ENCODE data around the gene HSPA12B. TPM values are rescaled to one million over a fixed set of nuclear protein-coding genes. Genes with fewer than 3 reads are reported as not detected.

HSPA12B gene
- total RNA-seq, 1 donor from 2014 or later, result not detected

DNA sequence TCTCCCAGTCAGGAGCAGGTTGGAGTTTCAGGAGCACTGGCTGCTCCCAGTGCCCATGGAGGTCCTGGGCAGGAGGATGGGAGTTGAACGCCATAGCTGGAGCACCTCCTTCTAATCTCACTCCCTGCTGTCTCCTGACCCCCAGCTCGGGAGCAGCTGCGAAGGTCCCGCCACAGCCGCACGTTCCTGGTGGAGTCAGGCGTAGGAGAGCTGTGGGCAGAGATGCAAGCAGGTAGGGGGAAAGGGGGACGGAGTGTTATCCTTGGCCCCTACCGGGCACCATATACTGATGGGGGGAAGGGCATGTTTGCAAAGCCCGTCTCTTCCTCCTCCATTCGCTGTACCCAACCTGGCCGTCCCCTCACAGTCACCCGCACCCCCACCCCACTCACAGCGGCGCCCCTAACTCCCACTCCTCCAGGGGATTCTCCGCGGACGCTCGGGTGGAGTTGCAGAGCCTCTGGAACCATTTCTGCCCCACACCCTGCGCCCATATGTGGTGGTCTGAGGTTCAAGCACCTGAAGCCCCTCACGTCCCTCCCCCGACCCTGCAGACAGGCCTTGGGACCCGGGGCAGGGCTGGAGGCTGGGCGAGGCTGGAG lies 16.7 kb downstream of the HSPA12B start:
- DNase-seq (ENCODE audit: low read depth), result no peak

DNA sequence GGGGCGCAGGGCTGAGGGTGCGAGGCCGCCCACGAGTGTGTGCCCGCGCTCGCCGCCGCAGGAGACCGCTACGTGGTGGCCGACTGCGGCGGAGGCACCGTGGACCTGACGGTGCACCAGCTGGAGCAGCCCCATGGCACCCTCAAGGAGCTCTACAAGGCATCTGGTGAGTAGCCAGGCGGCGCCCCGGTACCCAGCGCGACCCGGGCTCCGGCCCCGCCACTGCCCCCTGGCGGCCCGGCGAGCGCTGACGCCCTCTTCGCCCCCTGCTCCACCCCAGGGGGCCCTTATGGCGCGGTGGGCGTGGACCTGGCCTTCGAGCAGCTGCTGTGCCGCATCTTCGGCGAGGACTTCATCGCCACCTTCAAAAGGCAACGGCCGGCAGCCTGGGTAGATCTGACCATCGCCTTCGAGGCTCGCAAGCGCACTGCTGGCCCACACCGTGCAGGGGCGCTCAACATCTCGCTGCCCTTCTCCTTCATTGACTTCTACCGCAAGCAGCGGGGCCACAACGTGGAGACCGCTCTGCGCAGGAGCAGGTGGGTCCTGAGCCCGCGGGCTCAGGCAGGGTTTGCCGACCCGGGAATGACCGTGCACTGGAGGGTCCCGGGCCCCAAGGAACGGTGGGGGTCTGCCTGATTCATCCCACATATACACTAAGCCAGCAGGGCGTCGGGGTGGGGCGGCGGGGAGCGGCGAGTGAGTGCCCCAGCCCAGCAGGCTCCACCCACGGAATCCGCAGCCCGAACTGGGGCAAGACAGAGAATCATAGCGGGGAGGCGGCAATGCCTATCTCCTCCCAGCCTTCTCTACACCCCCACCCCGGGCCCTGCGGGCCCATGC lies 17.4 kb downstream of the HSPA12B start:
- no peak for DNase-seq (ENCODE audit: low read depth)

DNA sequence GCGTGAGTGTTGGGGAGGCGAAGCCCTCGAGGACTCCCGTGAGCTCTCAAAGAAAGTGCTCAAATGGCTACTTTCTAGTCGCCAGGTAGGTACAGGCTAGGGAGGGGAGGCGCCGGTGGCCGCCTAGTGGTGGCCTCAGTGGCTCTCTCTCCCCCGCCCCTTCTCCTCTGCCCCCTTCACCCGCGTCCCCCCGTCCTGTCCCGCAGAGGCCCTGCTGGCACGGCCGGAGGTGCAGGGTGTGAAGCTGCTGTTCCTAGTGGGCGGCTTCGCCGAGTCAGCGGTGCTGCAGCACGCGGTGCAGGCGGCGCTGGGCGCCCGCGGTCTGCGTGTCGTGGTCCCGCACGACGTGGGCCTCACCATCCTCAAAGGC lies 18.8 kb downstream of the HSPA12B start:
- DNase-seq (ENCODE audit: low read depth), result no peak

DNA sequence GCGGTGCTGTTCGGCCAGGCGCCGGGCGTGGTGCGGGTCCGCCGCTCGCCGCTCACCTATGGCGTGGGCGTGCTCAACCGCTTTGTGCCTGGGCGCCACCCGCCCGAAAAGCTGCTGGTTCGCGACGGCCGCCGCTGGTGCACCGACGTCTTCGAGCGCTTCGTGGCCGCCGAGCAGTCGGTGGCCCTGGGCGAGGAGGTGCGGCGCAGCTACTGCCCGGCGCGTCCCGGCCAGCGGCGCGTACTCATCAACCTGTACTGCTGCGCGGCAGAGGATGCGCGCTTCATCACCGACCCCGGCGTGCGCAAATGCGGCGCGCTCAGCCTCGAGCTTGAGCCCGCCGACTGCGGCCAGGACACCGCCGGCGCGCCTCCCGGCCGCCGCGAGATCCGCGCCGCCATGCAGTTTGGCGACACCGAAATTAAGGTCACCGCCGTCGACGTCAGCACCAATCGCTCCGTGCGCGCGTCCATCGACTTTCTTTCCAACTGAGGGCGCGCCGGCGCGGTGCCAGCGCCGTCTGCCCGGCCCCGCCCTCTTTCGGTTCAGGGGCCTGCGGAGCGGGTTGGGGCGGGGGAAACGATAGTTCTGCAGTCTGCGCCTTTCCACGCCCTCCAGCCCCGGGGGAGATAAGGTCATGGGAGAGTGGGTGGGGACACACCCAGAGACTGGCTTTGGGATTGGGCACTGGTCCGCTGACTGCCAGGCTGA lies 19.3 kb downstream of the HSPA12B start:
- DNase-seq (ENCODE audit: low read depth), result no peak

- no peak for DNase-seq (ENCODE audit: low read depth)
These were observed 19.9 kb downstream of the HSPA12B start for GRCh38 chr20:3752386-3752759.

DNA sequence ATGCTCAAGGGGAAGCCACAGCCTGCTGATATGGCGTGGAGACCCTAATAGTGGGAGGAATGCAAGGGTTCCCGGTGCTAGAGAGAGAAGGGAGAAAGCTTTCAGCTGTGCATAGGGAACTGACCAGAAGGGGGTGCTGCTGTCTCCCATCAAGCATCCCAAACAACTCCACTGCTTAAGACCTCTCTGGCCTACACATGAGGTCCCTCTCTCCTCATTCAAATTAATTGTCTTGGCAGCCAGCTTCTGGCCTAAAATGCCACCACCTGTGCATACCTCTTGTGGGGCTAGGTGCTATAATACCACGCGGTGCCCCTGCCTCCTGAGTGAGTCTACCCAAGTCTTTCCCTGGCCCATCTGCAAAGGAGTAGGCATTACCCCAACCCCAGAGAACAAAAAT lies 20.6 kb downstream of the HSPA12B start:
- peak; percentile 70 for DNase-seq (ENCODE audit: low read depth)

GRCh38 chr20:3753501-3754275 lies 21.2 kb downstream of the HSPA12B start:
- no peak for DNase-seq (ENCODE audit: low read depth)

DNA sequence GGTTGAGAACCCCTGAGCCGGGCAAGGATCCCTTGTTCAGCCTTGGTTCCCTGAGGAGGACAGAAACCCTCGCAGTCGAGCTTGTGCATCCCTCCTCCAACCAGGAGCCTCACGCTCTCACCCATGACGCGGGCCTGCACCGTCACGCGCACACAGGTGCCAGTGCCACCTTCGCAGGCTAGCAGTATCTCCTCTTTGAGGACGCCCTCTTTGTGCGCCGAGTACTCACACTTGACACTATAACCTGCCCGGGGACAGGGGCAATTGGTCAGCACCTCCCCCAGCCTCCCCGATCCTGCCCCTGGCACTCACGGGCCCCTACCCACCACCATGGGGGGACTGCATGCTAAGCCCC lies 21.8 kb downstream of the HSPA12B start:
- no peak for DNase-seq (ENCODE audit: low read depth)

DNA sequence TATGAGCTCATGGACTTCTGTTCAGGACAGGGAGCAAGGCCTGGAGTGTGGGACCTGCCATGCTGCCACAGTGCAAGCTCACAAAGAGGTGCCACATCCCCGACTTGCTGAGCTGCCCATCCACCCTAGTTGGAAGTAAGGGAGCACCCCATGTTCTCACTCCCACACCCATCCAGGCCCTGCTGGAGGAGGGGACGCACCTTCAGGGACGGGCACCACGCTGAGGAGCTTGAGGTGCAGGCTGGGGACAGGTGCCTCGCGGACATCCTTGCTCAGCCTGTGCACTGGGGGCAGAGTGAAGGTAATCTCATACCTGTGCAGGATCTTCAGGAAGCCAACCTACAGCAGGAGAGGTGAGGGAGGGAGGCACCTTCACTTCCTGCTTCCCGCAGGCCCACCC lies 22.8 kb downstream of the HSPA12B start:
- DNase-seq (ENCODE audit: low read depth), result no peak

DNA sequence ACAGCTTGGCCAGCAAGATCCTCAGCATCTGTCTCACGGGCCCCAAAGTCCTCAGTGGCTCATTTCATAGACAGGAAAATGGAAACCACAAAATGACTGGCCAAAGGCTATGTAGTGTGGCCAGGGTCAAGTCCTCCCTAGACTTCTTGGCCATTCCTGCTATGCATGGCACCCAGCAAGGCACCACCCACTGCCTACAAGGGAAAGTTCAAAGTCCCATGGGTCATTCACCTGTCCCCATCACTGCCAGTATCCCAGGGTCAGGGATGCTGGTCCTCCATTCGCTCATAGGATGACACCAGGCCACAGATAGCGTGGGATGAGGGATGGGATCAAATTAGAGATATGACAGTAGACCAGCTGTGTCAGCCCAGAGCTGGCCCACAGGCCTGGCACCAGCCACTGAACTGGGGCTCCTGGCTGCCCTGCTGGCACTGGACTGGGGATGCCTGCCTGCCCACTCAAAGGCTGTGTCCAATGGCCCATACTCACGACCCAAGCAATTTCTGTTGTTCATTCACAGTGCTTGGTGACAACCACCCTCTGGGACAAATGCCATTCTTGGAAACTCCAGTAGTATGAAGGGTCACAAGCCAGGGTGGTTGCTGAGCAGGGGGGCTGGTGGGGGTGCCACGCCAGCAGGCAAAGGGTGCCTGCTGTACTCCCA lies 23.5 kb downstream of the HSPA12B start:
- DNase-seq (ENCODE audit: low read depth), result no peak

GRCh38 chr20:3757268-3757667 lies 24.8 kb downstream of the HSPA12B start:
- DNase-seq (ENCODE audit: low read depth), result no peak

DNA sequence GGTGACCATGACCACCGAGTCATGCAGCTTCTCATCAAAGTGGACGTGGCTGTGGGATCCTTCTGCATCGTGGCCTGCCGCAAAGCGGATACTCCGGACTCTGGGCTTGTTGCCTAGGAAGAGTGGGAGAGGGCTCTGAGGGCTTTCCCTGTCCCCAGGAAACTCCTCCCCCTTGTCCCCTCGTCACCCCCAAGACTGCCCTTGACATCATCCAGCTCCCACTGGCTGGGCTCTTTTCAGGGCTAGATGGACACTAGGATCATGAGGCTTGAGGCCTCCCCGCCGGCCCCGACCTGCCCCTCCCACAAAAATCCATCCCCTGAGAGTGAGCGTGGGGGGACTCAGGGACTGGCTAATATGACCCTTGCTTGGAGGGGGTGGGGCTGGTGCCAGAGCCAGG lies 26.1 kb downstream of the HSPA12B start:
- DNase-seq (ENCODE audit: low read depth), result no peak

DNA sequence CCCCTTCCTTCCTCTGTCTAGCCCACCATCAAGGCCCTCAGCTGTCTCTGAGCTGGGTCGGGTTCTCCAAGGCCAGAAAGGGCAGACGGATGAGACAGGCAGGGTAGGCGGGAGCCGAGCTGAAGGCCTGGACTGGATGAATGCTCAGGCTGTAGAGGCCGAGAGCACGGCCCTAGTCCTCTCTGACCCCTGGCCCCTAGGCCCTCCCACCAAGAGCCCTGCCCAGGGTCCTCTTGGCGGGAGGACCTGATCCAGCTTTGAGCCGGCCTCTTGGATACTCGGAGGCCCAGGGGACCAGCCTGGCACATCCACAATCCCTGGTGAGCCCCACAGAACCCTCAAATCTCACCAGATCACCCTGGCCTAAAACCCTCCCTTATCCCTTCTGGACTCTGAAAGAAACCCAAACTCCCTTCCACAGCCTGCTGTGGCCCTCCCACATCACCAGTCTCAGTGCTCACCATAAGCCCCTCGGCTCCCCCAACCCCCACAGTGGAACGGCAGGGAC lies 26.9 kb downstream of the HSPA12B start:
- no peak for DNase-seq (ENCODE audit: low read depth)

GRCh38 chr20:3759884-3760283 lies 27.4 kb downstream of the HSPA12B start:
- no peak for DNase-seq (ENCODE audit: low read depth)

DNA sequence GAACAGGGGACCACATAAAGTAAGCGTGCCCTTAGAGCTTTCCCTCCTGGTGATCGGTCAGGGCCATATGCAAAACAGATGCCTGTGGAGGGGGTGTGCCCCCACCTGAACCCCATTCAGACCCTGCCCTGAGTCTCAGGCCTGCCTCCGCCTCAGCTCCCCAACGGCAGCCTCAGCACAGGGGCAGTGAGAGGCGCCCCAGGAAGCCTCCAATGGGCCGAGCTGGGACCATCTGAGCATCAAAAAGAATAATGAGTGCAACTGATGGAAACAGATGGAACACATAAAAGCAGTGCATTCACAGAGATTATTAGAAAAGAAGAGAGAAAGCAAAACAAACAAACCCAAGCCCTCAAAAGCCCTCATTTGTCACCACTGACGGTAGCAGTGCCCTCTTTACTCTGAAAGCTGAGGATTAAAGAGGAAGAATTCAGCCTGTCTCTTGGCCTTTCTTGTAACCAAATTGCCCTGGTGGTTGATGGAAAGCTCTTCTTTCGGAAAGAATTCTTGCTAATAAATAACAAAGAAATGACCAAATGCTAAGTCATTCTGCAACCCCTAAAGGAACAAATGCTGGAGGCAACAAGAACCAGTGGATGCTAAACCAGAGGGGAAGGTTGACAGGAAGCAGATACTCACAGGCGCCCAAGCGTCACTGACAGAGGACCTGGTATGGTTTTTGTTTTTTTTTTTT lies 28.3 kb downstream of the HSPA12B start:
- DNase-seq (ENCODE audit: low read depth), result peak; percentile 62

DNA sequence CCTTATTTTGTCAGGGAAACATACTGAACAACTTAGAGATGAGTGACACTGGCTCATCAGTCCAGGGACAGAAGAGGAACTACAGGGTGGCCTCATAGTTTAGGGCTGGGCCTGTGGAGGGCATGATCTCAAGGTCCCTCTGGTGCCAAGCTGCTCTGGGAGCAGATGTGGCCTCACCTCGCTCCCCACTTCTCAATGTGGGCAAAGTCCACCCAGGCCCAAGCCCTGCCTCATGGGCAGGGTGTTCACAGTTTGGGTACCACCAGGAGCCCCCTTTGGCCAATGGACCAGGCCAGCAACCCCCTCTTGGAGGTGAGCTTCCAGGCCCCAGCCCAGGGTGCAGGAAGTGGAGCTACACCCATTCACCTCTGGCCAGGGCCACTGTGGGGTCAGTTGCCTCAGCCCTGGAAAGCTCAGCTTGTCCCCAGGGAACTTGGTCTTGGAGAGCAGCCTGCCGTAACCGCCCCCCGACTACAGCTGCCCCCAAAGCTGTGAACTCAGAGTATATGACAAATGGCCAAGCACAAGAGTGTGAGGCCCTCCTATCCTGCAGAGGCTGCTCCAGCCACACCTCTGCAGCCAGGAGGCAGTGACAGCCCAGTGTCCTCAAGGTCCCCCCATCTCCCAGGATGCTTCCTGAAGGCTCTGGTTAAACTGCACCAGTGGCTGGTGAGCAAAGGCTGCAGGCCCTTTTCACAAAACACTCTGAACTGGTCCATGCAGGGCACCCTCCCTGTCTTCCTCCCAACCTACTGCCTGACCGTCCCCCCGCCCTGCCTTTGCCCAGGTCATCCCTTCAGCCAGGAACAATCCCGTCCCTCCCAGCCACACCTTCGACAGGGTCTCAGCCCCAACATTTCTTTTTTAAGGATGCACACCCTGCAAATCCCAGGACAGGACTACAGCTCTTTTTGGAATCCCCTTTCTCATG lies 31.5 kb downstream of the HSPA12B start:
- DNase-seq (ENCODE audit: low read depth), result no peak

GRCh38 chr20:3764659-3765058 lies 32.2 kb downstream of the HSPA12B start:
- DNase-seq (ENCODE audit: low read depth), result no peak

DNA sequence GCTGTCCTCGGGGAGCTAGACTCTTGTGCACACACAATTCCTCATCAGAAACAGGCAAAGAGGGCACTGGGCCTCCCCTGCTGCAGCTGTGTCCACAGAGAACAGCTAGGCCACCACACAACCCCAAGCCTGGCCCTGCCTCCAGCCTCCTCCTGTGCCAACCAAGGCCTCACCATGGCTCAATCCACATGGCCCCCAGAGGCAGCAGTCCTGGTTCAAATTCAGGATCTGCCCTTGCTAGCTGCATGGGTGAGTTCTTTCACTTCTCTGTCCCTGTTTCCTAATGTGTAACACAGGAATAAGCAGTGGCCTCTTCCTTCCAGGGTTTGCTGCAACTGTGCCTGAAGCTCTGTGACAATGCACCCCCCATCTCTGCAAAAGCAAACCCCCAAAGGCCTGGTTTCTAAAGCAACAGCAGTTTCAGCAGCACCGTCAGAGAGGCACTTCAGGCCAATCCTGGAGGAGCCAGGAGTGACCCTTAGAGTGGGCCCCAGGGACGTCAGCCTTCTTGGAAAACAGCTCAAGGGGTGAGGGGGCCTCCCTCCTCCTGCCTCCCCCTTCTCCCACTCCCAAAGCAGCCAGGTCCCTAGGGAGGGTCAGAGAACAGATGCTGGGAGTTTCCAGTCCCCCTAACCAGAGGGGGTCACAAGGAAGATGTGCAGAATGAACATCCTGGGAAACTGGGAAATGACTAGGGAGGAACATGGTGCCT lies 32.8 kb downstream of the HSPA12B start:
- DNase-seq (ENCODE audit: low read depth), result no peak

- DNase-seq (ENCODE audit: low read depth), result no peak
These were observed 34.1 kb downstream of the HSPA12B start for GRCh38 chr20:3766422-3767109.

All from renal cortical epithelial cell (primary cell).